ENCODE results near the gene EVI2B. TPM values are rescaled to one million over a fixed set of nuclear protein-coding genes. Genes with fewer than 3 reads are reported as not detected.

Gene EVI2B
- total and polyA plus RNA-seq, 4 donors = 2.8 to 5.8 (median 3.7) TPM

DNA sequence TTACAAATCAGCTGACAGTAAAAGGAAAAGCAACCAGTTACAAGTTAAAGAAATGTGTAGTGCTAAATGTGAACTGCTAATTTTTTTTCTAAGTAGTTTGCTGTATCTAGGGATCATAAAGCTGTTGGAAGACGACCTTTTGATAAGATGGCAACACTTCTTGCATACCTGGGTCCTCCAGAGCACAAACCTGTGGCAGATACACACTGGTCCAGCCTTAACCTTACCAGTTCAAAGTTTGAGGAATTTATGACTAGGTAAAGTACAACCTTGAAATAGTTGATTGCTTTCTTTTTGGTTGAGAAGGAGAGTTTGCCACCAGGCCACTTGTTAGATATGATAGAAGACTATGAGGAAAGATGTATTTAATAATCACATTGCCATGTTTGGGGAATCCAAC is 52.3 kb downstream of the EVI2B start:
- no peaks in the 10 kb centered on the region for H3K27me3 ChIP-seq (ENCODE audit: control insufficient read depth in 4 of 4, insufficient read depth in 4 of 4, low read length in 3 of 4)
- H3K9me3 ChIP-seq (ENCODE audit: control insufficient read depth in 4 of 4, low read length in 3 of 4) = no peaks in the 10 kb centered on the region
- no peak for TF ChIP-seq FOXA1 (IDR thresholded peaks at IDR 0.05)
- TF ChIP-seq FOXA2 (IDR thresholded peaks at IDR 0.05) = no peak
- TF ChIP-seq GABPA (IDR thresholded peaks at IDR 0.05 in 1 of 2, conservative IDR thresholded peaks at IDR 0.05 in 1 of 2) = no peak
- TF ChIP-seq, protein P1, sequence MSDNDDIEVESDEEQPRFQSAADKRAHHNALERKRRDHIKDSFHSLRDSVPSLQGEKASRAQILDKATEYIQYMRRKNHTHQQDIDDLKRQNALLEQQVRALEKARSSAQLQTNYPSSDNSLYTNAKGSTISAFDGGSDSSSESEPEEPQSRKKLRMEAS (IDR thresholded peaks at IDR 0.05) = no peak
- no peak for TF ChIP-seq JUND (IDR thresholded peaks at IDR 0.05)
- no peak for TF ChIP-seq HNF4A (conservative IDR thresholded peaks at IDR 0.05)
- TF ChIP-seq, protein P2, sequence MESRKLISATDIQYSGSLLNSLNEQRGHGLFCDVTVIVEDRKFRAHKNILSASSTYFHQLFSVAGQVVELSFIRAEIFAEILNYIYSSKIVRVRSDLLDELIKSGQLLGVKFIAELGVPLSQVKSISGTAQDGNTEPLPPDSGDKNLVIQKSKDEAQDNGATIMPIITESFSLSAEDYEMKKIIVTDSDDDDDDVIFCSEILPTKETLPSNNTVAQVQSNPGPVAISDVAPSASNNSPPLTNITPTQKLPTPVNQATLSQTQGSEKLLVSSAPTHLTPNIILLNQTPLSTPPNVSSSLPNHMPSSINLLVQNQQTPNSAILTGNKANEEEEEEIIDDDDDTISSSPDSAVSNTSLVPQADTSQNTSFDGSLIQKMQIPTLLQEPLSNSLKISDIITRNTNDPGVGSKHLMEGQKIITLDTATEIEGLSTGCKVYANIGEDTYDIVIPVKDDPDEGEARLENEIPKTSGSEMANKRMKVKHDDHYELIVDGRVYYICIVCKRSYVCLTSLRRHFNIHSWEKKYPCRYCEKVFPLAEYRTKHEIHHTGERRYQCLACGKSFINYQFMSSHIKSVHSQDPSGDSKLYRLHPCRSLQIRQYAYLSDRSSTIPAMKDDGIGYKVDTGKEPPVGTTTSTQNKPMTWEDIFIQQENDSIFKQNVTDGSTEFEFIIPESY (IDR thresholded peaks at IDR 0.05) = no peak
- no peak for TF ChIP-seq RAD21 (IDR thresholded peaks at IDR 0.05)
- TF ChIP-seq, protein P3, sequence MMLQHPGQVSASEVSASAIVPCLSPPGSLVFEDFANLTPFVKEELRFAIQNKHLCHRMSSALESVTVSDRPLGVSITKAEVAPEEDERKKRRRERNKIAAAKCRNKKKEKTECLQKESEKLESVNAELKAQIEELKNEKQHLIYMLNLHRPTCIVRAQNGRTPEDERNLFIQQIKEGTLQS (IDR thresholded peaks at IDR 0.05) = no peak
- no peak for TF ChIP-seq EGR1 (IDR thresholded peaks at IDR 0.05; ENCODE audit: low read depth in 2 of 2)
- TF ChIP-seq NR2F2 (IDR thresholded peaks at IDR 0.05) = no peak
- TF ChIP-seq, protein P4, sequence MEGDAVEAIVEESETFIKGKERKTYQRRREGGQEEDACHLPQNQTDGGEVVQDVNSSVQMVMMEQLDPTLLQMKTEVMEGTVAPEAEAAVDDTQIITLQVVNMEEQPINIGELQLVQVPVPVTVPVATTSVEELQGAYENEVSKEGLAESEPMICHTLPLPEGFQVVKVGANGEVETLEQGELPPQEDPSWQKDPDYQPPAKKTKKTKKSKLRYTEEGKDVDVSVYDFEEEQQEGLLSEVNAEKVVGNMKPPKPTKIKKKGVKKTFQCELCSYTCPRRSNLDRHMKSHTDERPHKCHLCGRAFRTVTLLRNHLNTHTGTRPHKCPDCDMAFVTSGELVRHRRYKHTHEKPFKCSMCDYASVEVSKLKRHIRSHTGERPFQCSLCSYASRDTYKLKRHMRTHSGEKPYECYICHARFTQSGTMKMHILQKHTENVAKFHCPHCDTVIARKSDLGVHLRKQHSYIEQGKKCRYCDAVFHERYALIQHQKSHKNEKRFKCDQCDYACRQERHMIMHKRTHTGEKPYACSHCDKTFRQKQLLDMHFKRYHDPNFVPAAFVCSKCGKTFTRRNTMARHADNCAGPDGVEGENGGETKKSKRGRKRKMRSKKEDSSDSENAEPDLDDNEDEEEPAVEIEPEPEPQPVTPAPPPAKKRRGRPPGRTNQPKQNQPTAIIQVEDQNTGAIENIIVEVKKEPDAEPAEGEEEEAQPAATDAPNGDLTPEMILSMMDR (IDR thresholded peaks at IDR 0.05; ENCODE audit: low read depth, low read length, missing input control) = no peak
- TF ChIP-seq SP1 (IDR thresholded peaks at IDR 0.05) = no peak
- TF ChIP-seq, protein P5, sequence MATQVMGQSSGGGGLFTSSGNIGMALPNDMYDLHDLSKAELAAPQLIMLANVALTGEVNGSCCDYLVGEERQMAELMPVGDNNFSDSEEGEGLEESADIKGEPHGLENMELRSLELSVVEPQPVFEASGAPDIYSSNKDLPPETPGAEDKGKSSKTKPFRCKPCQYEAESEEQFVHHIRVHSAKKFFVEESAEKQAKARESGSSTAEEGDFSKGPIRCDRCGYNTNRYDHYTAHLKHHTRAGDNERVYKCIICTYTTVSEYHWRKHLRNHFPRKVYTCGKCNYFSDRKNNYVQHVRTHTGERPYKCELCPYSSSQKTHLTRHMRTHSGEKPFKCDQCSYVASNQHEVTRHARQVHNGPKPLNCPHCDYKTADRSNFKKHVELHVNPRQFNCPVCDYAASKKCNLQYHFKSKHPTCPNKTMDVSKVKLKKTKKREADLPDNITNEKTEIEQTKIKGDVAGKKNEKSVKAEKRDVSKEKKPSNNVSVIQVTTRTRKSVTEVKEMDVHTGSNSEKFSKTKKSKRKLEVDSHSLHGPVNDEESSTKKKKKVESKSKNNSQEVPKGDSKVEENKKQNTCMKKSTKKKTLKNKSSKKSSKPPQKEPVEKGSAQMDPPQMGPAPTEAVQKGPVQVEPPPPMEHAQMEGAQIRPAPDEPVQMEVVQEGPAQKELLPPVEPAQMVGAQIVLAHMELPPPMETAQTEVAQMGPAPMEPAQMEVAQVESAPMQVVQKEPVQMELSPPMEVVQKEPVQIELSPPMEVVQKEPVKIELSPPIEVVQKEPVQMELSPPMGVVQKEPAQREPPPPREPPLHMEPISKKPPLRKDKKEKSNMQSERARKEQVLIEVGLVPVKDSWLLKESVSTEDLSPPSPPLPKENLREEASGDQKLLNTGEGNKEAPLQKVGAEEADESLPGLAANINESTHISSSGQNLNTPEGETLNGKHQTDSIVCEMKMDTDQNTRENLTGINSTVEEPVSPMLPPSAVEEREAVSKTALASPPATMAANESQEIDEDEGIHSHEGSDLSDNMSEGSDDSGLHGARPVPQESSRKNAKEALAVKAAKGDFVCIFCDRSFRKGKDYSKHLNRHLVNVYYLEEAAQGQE (IDR thresholded peaks at IDR 0.05) = no peak
- TF ChIP-seq TAF1 (conservative IDR thresholded peaks at IDR 0.05) = no peak
- TF ChIP-seq YY1 (IDR thresholded peaks at IDR 0.05) = no peak
- TF ChIP-seq RXRA (IDR thresholded peaks at IDR 0.05) = no peak
- TF ChIP-seq HNF4G (IDR thresholded peaks at IDR 0.05) = no peak
- no peaks in the 10 kb centered on the region for H3K4me1 ChIP-seq (ENCODE audit: control insufficient read depth in 4 of 4, insufficient read depth in 4 of 4, low read length in 3 of 4)
- H3K27ac ChIP-seq (ENCODE audit: low read depth in 1 of 2, low read length in 2 of 2) = no peak overlapping the region
- H3K36me3 ChIP-seq (ENCODE audit: control insufficient read depth in 4 of 4, insufficient read depth in 3 of 4, low read depth in 1 of 4, low read length in 3 of 4) = peaks cover 2 to 19% (median 7%) of the 10 kb centered on the region in 4 donors
- H3K4me3 ChIP-seq (ENCODE audit: low read depth in 1 of 3, low read length in 3 of 3) = no peak overlapping the region
- no peak for DNase-seq (ENCODE audit: low spot score)
- no peak overlapping the region for H3K9ac ChIP-seq (ENCODE audit: low read depth in 1 of 2, low read length in 2 of 2)
- 76% methylated on average over 1 of the region's 1 CpG for WGBS

Data from liver (tissue), 9 donors.